Hippocampal formation (tissue), 2 donors: ENCODE data around the gene WDR45.
"Not testable (repeated sequence)": the region's sequence is repeated elsewhere in the genome, so short reads cannot be mapped to it uniquely, and the experiment has no call there.

Experiments
- DNase-seq, 2 donors: peaks; one replicate each; lab custom pipeline; 2025; lab: John Stamatoyannopoulos, UW

Gene WDR45

DNA sequence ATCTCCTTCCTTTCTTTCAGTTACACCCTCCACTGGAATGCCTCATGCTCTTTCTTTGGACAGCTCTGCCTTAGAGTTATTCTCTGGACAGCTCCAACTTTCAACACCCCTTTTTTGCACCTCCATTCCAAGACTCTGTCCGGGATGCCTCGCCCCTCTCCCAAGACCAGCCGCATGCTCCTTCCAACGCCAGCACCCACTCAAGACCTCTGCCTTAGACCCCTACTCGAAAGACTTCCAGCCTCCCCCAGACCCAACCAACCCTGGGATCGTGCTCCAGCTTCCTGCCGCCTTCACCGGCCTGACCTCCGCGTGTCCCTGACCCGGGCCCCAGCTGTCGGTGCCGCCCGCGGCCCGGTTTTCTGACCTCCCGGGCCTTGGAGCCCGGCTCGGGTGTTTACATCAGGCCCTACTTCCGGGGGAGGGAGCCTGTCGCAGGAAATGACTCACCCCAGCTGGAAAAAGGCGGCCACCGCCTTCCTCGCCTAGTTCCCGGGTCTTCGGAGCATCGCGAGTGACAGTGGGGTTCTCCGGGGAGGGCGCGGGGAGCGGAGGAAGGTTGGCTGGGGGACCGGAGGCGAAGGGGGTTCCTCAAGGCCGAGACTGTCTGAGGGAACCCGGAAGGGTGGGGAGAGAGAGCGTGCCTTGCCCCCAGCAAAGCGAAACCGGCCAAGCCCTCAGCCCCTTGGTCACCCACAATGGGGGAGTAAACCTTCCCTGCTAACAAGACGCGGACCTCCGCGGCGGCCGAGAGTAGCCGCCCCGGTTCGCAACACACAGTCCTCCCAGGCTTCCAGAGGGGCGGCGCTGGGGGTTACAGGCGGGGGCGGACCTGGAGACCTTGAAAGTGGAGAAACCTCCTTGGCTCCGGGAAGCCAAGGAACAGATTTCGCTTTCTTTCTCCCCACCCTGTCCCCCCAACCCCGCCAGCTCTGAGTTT lies at the start of gene WDR45:
Gene WDR45, minus strand, starts transcription at position 399 of the 940 bp plus-strand sequence. CDS start 1,792 bp downstream, outside the sequence.
- DNase-seq, result peak; percentile 41 to 58

DNA sequence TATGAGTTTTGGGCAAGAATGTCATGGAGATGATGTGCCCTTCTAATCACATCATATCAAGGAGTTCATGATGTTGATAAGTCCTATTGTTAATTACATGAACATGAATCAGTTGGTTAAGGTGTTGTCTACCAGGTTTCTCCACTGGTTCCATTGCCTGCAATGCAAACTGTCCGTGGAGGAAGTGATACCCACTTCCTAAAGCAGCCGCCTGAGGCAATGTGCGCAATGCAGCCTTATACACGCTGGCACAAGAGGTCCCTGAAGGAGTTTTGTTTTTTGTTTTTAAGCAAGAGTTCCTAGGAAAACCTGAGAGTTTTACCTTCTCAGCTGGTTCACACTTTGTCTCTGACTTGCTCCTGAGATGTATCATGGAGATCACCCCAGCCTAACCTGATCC lies 49.7 kb upstream of the WDR45 start:
- no peak for DNase-seq

DNA sequence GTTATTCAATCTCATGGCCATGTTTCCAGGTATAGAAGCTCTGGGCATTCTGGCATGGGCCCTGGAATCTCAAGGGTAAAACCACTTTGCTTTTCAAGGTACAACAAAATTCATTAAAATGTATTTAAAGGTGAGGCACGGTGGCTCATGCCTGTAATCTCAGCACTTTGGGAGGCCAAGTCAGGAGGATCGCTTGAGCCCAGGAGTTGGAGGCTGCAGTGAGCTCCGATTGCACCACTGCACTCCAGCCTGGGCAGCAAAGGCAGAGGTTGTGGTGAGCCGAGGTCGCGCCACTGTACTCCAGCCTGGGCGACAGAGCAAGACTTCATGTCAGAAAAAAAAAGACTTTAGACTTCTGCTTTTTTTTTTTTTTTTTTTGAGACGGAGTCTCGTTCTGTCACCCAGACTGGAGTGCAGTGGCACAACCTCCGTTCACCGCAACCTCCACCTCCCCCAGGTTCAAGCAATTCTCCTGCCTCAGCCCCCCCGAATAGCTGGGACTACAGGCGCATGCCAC lies 48.1 kb upstream of the WDR45 start:
- not testable (repeated sequence) for DNase-seq

DNA sequence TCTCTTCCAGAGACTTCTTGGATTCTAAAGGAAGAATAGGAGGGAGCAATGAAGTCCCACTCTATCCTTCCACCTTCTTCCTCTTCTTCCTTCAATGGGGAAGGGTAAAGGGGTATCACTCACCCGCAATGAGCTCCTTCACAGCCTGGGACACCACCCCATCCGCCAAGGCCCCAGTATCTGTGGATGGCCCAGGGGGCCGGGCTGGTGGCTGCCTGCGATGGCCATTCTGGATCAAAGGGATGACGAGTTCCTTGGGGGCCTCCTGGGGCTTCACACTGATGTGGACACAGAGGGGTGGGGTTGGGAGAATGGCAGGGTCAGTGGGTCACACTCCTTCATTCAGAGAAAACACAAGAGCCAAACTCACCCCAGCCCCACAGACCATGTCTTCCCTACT lies 42.8 kb upstream of the WDR45 start:
- DNase-seq, result no peak

- no peak for DNase-seq
Observed at GRCh38 chrX:49120091-49120490, 40.4 kb upstream of the WDR45 start.

- no peak for DNase-seq
Observed at GRCh38 chrX:49117581-49117980, 37.9 kb upstream of the WDR45 start.

DNA sequence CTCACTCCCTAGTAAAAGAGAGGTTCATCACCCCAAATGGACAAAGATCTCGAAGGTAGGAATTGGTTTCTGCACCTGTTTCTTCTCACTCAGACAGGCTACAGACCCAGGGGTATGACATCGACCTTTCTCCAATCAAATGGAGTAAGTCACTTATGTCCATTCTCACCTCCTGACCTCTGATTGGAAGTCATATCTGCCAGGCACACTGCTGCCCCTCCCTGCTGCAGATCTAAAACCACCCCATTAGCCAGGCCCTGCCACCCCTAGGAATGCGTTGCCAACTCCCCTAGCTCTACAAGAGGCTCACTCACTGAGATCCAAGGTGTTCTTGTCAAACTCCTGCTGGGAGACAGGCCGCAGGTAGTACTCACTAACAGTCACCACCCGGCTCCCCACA lies 37.0 kb upstream of the WDR45 start:
- DNase-seq, result no peak

- no peak for DNase-seq
Observed at GRCh38 chrX:49116076-49116475, 36.4 kb upstream of the WDR45 start.

DNA sequence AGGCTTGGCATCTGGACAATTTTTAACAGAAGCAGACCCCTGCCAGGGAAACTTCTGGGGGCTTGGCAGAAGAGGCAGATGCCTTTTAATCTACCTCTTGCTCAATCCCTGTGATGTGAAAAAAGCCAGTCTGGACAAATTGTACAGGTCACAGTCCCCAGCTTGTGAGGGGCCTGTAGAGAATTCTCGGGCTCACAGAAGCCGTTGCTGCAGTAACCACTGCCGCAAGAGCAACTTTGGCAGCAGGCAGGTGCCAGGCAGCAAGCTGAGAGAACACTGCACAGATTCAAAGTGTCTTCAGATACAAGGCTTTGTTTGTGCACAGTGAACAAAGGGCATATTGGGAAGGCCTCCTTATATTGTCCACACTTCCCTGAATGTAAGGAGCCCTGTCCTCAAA lies 32.1 kb upstream of the WDR45 start:
- peak; percentile 34 to 69 for DNase-seq

- DNase-seq, result no peak
Observed at GRCh38 chrX:49110417-49110816, 30.7 kb upstream of the WDR45 start.

DNA sequence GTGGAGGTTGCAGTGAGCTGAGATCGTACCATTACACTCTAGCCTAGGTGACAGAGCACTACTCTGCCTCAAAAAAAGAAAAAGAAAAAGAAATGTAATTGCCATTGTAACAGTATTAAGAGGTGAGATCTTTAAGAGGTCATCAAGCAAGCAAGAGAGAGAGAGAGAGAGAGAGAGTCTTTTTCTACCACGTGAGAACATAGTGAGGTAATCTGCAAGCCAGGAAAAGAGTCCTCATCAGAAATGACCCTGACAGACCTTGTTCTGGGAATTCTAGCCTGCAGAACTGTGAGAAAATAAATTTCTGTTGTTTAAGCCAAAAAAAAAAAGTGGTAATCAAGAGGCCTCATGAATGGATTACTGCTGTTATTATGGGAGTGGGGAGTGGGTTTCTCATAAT lies 29.0 kb upstream of the WDR45 start:
- DNase-seq, result no peak

- peak; percentile 11 to 37 for DNase-seq
Observed at GRCh38 chrX:49106930-49107329, 27.2 kb upstream of the WDR45 start.

- no peak for DNase-seq
Observed at GRCh38 chrX:49106296-49106695, 26.6 kb upstream of the WDR45 start.

- DNase-seq, result no peak
Observed at GRCh38 chrX:49103637-49104036, 23.9 kb upstream of the WDR45 start.

DNA sequence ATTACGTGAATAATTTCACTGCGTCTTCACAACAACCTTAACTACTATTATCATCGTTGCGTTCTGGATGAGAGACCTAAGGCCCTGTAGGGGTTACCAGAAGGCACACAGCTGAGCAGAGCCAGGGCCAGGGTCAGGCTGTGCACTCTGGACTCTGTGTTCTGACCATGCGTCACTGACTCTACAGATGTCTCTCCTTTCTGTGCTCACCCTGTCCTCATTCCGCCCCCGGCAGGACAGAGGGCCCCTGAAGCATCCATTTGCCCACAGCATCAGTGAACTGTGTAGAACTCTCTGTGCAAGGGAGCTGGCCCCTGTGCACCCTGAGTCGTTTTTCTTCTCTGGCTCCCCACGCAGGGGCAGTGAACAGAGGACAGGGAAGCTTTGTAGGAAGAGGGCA lies 22.5 kb upstream of the WDR45 start:
- DNase-seq, result no peak

- DNase-seq, result no peak
Observed at GRCh38 chrX:49101629-49101984, 21.9 kb upstream of the WDR45 start.

GRCh38 chrX:49100704-49101628 lies 21.3 kb upstream of the WDR45 start:
- DNase-seq, result peak; percentile 71 to 85

DNA sequence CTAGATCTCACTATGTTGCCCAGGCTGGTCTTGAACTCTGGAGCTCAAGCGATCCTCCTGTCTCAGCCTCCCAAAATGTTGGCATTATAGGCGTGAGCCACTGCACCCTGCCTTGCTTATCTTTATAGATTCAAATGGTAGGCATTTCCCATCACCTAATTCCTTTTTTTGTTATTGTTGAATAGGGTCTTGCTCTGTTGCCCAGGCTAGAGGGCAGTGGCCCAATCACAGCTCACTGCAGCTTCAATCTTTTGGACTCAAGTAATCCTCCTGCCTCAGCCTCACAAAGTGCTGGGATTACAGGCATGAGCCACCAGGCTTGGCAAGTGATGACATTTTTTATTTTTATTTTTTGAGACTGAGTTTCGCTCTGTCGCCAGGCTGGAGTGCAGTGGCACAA lies 16.7 kb upstream of the WDR45 start:
- DNase-seq, result no peak

DNA sequence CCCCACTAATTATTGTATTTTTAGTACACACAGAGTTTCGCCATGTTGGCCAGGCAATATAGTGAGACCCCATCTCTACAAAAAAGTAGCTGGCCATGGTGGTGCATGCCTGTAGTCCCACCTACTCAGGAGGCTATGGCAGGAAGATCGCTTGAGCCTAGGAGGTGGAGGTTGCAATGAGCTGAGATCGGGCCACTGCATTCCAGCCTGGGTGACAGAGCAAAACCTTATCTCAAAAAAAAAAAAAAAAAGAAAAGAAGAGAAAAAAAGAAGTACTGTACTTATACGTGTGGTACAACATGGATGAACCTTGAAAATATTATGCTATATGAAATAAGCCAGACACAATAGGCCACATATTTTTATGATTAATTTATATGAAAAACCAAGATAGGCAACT lies 9.9 kb upstream of the WDR45 start:
- DNase-seq, result no peak

GRCh38 chrX:49082271-49082871 lies 2.7 kb upstream of the WDR45 start:
- no peak for DNase-seq

- DNase-seq, result no peak
Observed at GRCh38 chrX:49077941-49078340, 1.7 kb downstream of the WDR45 start.

GRCh38 chrX:49075347-49075746 lies 4.3 kb downstream of the WDR45 start:
- DNase-seq, result no peak
